ENCODE results near the gene SDCBP2. TPM values are rescaled to one million over a fixed set of nuclear protein-coding genes. Genes with fewer than 3 reads are reported as not detected.

Gene SDCBP2
- total and polyA plus RNA-seq, 2 of the 8 experiments (the other 6 are each of a cell fraction or from before 2014, with no cell fraction given), result 4.2 to 6.7 TPM

- no peak for TF ChIP-seq BRCA1 (IDR thresholded peaks at IDR 0.05; ENCODE audit: low read depth, low read length)
- TF ChIP-seq USF2 (IDR thresholded peaks at IDR 0.05; ENCODE audit: low read length), result no peak
- TF ChIP-seq RFX5 (IDR thresholded peaks at IDR 0.05; ENCODE audit: borderline replicate concordance, low read depth, low read length), result no peak
- Histone ChIP-seq H3K18ac (ENCODE audit: extremely low read depth, low read length) (no peak overlapping the region), H3K27me3 (replicated peaks in 1 of 4; ENCODE audit: control insufficient read depth in 3 of 4, extremely low read depth in 1 of 4, insufficient read depth in 3 of 4, low read length in 3 of 4) (peaks cover 0 to 12% (median 10%) of the 10 kb centered on the region in 4 experiments; a peak in 5 of 7 replicates), H3K4ac (replicated peaks; ENCODE audit: insufficient read length, low read depth, low read length) (no peak overlapping the region), H3K14ac (ENCODE audit: insufficient read length) (no peak overlapping the region), H3K79me1 (ENCODE audit: low read depth, low read length) (no peaks in the 10 kb centered on the region), H3K9me3 (ENCODE audit: insufficient read depth in 2 of 2, low read depth in 1 of 2, low read length in 1 of 2) (no peaks in the 10 kb centered on the region), H3K56ac (replicated peaks; ENCODE audit: insufficient read length, low read depth, low read length) (no peak overlapping the region), H2BK5ac (ENCODE audit: low read depth, low read length) (no peak overlapping the region), H2AFZ (ENCODE audit: low read length) (no peak overlapping the region), H4K91ac (replicated peaks; ENCODE audit: insufficient read length, low read length) (no peak overlapping the region), H4K8ac (ENCODE audit: extremely low read depth, insufficient read depth, low read length) (no peak overlapping the region), H4K5ac (ENCODE audit: insufficient read length, low read depth, low read length) (no peak overlapping the region), H4K20me1 (replicated peaks in 1 of 2; ENCODE audit: control insufficient read depth in 1 of 2, insufficient read depth in 2 of 2, low read length in 2 of 2) (no peaks in the 10 kb centered on the region), H3K9ac (replicated peaks in 1 of 4; ENCODE audit: extremely low read depth in 1 of 4, low read depth in 3 of 4, low read length in 3 of 4) (no peak overlapping the region), H3K4me2 (ENCODE audit: insufficient read depth in 1 of 2, low read depth in 2 of 2, low read length in 2 of 2) (no peak overlapping the region), H3K79me2 (ENCODE audit: control insufficient read depth in 1 of 2, insufficient read depth in 2 of 2, low read length in 2 of 2) (no peaks in the 10 kb centered on the region), H3K36me3 (ENCODE audit: control insufficient read depth in 2 of 4, insufficient read depth in 4 of 4, low read length in 3 of 4) (no peaks in the 10 kb centered on the region; a peak in 1 of 8 replicates), H3K4me3 (ENCODE audit: extremely low read depth in 1 of 4, insufficient read depth in 2 of 4, low read depth in 3 of 4, low read length in 4 of 4) (no peak overlapping the region), H2BK120ac (replicated peaks; ENCODE audit: low read depth, low read length) (no peak overlapping the region), H3K23me2 (ENCODE audit: low read depth, low read length) (peaks cover 3% of the 10 kb centered on the region; the same call in 1 of the 2 replicates), H2AK5ac (ENCODE audit: low read depth, low read length) (no peak overlapping the region), H3K27ac (ENCODE audit: low read depth, low read length) (no peak overlapping the region), H2BK15ac (ENCODE audit: low read length) (no peak overlapping the region), H3K23ac (ENCODE audit: insufficient read length) (no peak overlapping the region), H3K4me1 (replicated peaks in 1 of 4; ENCODE audit: control insufficient read depth in 3 of 4, insufficient read depth in 4 of 4, low read length in 3 of 4) (peaks cover 0 to 2% (median 0%) of the 10 kb centered on the region in 4 experiments; a peak in 4 of 7 replicates), H2BK12ac (ENCODE audit: low read depth, low read length) (no peak overlapping the region), H2BK20ac (ENCODE audit: low read length) (no peak overlapping the region)
- ChIA-PET POLR2A (ENCODE audit: partially characterized antibody) (interaction anchor here (1.5 to 2.6 kb wide), 4 partner anchors 9 to 43 kb away, joined by 3 to 6 read pairs (median 6); no protein-coding TSS in a partner anchor), CTCF (ENCODE audit: partially characterized antibody) (interaction anchor here (0.9 to 1.5 kb wide), 3 partner anchors 10 to 111 kb away, joined by 3 to 6 read pairs (median 4); no protein-coding TSS in a partner anchor)
- WGBS, 2 experiments (ENCODE audit: extremely low coverage in 1 of 2, insufficient coverage in 1 of 2, insufficient read length in 1 of 2, insufficient replicate concordance in 2 of 2, low coverage in 1 of 2, low lambda C conversion rate in 2 of 2, missing lambda C conversion rate in 1 of 2), result 79% methylated on average over 8 of the region's 9 CpGs; no CpG with 5 or more reads in 1 of the 2 experiments
- FAIRE-seq (no peak), DNase-seq (ENCODE audit: low read depth in 1 of 2, low spot score in 2 of 2) (no peak)
Measured at GRCh38 chr20:1310071-1310470, 18.9 kb downstream of the SDCBP2 start.

Data from H1 (cell line).